Stomach (tissue), 4 donors: ENCODE data around the gene TBX4.

Experiments used
- POLR2A ChIP-seq, 4 donors: fragments of 450-650 bp; IDR thresholded peaks; one replicate each; pipeline ENCODE4 v1.6.1; 2016; ENCODE audit warnings: antibody characterized with exemption in 4 of 4, control low read depth in 2 of 4, mild to moderate bottlenecking in 1 of 4, moderate library complexity in 1 of 4
- TF ChIP-seq, protein P1 (sequence below), 7 experiments: fragments of 450-650 bp in 4 of 7; fragments of 200-600 bp in 3 of 7; sonication (generic) in 3 of 7; IDR thresholded peaks; one replicate each; pipeline ENCODE4 v1.5.1; 2016 to 2019; ENCODE audit warnings: antibody characterized with exemption in 7 of 7, control low read depth in 2 of 7, mild to moderate bottlenecking in 1 of 7

DNA sequence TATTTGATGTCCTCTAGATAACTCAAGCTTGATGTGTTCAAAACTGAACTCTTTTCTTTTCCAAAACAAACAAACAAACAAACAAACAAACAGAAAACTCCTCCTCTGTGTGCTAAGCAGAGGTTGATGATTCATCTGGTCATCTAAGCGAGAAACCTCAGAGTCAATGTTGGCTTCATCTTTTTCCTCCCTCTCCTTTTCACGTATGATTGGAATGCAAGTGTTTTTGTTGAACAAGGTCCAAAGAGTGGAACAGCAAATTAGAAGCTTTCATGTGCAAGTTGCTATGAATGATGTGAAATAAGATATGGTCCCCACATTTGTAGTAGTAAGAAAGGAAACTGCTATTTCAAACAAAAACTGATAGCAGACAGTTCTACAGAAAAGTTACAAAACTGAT lies 52.5 kb downstream of the TBX4 start:
- no peak for TF ChIP-seq POLR2A (IDR thresholded peaks at IDR 0.05)
- TF ChIP-seq, protein P1, sequence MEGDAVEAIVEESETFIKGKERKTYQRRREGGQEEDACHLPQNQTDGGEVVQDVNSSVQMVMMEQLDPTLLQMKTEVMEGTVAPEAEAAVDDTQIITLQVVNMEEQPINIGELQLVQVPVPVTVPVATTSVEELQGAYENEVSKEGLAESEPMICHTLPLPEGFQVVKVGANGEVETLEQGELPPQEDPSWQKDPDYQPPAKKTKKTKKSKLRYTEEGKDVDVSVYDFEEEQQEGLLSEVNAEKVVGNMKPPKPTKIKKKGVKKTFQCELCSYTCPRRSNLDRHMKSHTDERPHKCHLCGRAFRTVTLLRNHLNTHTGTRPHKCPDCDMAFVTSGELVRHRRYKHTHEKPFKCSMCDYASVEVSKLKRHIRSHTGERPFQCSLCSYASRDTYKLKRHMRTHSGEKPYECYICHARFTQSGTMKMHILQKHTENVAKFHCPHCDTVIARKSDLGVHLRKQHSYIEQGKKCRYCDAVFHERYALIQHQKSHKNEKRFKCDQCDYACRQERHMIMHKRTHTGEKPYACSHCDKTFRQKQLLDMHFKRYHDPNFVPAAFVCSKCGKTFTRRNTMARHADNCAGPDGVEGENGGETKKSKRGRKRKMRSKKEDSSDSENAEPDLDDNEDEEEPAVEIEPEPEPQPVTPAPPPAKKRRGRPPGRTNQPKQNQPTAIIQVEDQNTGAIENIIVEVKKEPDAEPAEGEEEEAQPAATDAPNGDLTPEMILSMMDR (IDR thresholded peaks at IDR 0.05) = no peak
